ENCODE data around the gene PNMA6F. TPM values are rescaled to one million over a fixed set of nuclear protein-coding genes. Genes with fewer than 3 reads are reported as not detected.

PNMA6F gene
- total RNA-seq, 3 donors from 2014 or later, result not detected

DNA sequence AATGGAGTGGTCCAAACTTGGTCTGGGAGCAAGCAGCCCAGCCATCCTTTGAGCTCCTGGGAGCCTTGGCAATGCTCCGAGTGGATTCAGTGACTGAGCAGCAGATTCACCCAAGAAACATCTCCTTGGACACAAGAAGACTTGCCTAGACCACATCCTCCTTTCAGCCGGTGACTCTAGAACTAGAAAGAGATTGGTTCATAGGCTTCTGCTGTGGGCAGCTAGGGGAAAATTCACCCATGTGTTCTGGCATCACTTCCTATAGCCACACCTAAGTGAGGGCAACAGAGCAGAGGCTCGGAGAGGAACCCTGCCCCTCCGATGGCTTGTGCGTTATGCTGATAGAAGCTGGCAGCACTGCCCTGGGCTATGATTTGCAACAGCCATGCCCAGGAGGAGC, 28.4 kb upstream of the PNMA6F start:
- no peaks in the 10 kb centered on the region for H3K36me3 ChIP-seq (ENCODE audit: low read depth)

DNA sequence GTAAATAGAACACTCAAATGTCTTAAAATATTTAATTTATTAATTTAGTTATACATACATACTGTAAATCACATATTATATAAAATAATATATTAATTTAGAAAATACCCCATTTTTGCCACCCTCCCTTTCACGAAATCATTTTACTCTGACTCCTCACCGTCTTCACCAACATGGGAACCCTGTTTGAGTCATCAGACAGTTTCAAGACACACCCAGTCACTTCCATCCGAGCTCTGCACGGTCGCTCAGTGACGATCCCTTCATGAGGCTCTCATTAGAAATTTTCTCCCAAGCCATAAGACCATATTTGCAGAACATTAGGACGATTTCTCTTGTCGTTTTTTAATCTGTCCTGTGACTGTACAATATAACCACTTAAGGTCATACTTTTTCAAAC, 26.9 kb upstream of the PNMA6F start:
- intact Hi-C loops (cut with DNase I, micrococcal nuclease), result no loop called here
- no peak for DNase-seq
- no peak overlapping the region for H3K4me3 ChIP-seq
- no peaks in the 10 kb centered on the region for H3K9me3 ChIP-seq
- H3K4me1 ChIP-seq (ENCODE audit: low read depth), result no peaks in the 10 kb centered on the region
- ATAC-seq, result no peak
- TF ChIP-seq, protein P1, sequence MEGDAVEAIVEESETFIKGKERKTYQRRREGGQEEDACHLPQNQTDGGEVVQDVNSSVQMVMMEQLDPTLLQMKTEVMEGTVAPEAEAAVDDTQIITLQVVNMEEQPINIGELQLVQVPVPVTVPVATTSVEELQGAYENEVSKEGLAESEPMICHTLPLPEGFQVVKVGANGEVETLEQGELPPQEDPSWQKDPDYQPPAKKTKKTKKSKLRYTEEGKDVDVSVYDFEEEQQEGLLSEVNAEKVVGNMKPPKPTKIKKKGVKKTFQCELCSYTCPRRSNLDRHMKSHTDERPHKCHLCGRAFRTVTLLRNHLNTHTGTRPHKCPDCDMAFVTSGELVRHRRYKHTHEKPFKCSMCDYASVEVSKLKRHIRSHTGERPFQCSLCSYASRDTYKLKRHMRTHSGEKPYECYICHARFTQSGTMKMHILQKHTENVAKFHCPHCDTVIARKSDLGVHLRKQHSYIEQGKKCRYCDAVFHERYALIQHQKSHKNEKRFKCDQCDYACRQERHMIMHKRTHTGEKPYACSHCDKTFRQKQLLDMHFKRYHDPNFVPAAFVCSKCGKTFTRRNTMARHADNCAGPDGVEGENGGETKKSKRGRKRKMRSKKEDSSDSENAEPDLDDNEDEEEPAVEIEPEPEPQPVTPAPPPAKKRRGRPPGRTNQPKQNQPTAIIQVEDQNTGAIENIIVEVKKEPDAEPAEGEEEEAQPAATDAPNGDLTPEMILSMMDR (IDR thresholded peaks at IDR 0.05), result no peak
- no peaks in the 10 kb centered on the region for H3K36me3 ChIP-seq (ENCODE audit: low read depth)

More for the DNA sequence above, 28.4 kb upstream of the PNMA6F start:
- no peak for DNase-seq
- H3K4me1 ChIP-seq (ENCODE audit: low read depth), result no peaks in the 10 kb centered on the region
- TF ChIP-seq, protein P1 (IDR thresholded peaks at IDR 0.05), result no peak
- no peak for ATAC-seq
- H3K9me3 ChIP-seq, result no peaks in the 10 kb centered on the region
- H3K4me3 ChIP-seq, result no peak overlapping the region
- intact Hi-C loops (cut with DNase I, micrococcal nuclease), result no loop called here

DNA sequence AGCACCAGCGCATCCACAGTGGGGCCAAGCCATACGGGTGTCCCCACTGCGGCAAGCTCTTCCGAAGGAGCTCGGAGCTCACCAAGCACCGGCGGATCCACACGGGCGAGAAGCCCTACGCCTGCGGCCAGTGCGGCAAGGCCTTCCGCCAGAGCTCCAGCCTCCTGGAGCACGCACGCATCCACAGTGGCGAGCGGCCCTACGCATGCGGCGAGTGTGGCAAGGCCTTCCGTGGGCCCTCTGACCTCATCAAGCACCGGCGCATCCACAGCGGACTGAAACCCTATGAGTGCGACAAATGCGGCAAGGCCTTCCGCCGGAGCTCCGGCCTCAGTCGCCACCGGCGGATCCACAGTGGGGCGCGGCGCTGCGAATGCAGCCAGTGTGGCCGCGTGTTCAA, 26.0 kb upstream of the PNMA6F start:
- no peaks in the 10 kb centered on the region for H3K9me3 ChIP-seq
- ATAC-seq (no peak), DNase-seq (no peak)
- no peak overlapping the region for H3K4me3 ChIP-seq
- no peaks in the 10 kb centered on the region for H3K4me1 ChIP-seq (ENCODE audit: low read depth)
- H3K36me3 ChIP-seq (ENCODE audit: low read depth), result no peaks in the 10 kb centered on the region
- intact Hi-C loops (cut with DNase I, micrococcal nuclease), result no loop called here
- TF ChIP-seq, protein P1 (IDR thresholded peaks at IDR 0.05), result no peak

DNA sequence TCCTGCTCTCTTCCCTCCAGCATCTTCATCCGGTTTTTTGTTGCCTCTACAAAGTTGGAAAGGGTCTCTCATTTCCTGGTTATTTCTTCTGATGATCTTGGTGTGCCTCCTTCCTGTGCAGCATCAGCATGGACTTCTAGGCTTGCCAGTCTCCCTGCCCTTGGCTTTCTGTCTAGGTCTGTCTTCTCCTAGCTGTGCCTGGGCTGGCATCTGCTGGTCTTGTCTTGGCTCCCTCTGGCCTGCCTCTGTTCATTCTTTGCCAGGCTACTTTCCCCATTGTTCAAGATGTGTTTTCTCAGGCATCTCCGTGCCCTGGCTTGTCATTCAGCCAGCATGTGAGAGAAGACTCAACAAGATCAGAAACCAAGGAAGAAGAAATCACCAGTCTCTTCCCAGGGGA, 22.1 kb upstream of the PNMA6F start:
- Histone ChIP-seq H3K36me3 (ENCODE audit: low read depth) (no peaks in the 10 kb centered on the region), H3K4me3 (no peak overlapping the region), H3K4me1 (ENCODE audit: low read depth) (no peaks in the 10 kb centered on the region), H3K9me3 (no peaks in the 10 kb centered on the region)
- TF ChIP-seq, protein P1 (IDR thresholded peaks at IDR 0.05), result no peak
- ATAC-seq (no peak), DNase-seq (no peak)
- intact Hi-C loops (cut with DNase I, micrococcal nuclease), result no loop called here

DNA sequence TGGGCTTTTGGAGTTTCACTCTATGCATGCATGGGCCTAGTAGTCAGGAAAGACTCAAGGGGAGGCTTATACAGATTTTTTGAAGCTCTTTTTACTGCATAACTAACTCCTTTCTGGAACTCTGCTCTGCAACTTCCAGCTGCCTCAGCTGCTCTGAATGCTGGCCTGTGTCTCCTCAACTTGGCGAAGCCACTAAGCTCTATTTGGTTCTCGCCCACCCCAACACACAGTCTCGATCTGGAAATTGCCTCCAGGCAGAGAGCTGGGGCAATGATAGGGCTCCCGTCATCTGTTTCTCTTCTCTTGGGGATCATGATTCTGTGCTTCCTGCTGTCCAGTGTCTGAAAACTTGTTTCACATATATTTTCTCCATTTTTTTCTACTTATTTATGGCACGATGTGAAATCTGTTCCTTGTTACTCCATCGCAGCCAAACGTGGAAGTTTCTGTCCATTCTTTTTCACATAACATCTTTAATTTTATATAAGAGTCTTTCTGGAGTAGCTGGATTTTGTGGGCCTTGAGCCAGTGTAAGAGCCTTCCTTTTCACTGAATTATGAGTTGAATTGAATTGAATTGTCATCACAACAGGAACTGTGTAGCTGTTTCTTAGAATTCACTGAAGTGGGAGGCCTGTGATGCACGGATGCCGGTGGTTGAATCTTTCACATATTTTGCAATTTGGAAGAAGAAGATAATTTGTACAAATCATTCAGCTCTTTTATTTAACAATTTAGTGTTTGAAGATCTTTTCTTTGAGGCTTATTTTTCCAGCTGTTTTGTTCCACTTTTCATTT, 21.4 kb upstream of the PNMA6F start:
- no peaks in the 10 kb centered on the region for H3K4me1 ChIP-seq (ENCODE audit: low read depth)
- H3K9me3 ChIP-seq, result no peaks in the 10 kb centered on the region
- no peaks in the 10 kb centered on the region for H3K36me3 ChIP-seq (ENCODE audit: low read depth)
- no peak for DNase-seq
- intact Hi-C loops (cut with DNase I, micrococcal nuclease), result no loop called here
- ATAC-seq, result no peak
- TF ChIP-seq, protein P1 (IDR thresholded peaks at IDR 0.05), result no peak
- no peak overlapping the region for H3K4me3 ChIP-seq

Measured in mucosa of descending colon (tissue), 3 donors.